ENCODE results near the gene PPM1M.

PPM1M gene

GRCh38 chr3:52299247-52299878, 53.8 kb downstream of the PPM1M start:
- no peak for DNase-seq

Data from 8988T (cell line).